Measurements from ENCODE around the gene NRL. TPM values are rescaled to one million over a fixed set of nuclear protein-coding genes. Genes with fewer than 3 reads are reported as not detected.

NRL gene
- total and polyA plus RNA-seq, 9 of the 15 experiments (the other 6 are each of a cell fraction or from before 2014, with no cell fraction given) = 0.07 to 2.7 (median 1.4) TPM; not detected in 1

DNA sequence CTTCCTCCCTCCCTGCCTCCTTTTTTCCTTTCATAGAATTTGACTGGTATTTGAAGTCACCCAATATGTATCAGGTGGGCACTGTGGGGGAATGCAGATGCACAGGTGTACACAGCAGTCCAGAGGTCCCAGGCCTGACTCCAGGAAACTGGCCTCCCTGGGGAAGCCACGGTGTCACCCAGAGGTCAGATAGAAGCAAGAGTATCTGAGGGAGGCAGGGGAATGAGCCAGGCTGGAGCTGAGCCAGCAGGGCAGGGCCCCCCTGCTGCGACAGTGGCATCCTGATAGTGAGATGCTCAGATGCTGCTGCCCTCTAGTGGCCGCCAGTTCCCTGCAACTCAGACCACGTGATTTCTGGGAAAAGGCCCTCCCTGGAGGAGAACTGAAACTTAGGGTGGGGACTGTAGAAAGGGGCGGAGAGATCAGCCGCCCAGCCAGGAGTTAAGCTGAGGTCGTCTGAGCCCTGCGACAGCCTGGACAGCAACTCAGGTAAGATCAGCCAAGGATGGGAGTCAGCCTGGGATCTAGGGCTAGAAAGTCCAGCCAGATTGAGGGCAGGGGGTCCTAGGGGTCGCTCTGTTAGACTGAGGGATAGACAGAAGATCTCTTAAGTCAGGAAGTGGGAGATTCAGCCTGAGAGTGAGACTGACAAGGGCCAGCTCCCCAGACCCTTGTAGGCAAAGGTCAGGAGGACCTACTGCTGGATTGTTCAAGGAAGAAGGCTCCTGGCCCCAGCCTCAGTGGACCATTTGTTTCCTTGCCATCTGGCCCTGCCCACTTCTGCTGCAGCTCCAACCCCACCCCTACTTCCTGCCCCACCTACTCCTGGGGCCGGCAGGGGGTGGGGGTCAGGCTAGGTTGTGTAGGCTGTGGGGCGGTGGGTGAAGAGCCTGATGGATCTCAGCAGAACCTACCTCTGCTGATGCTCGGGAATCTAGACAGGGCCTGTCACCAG, 46.4 kb upstream of the NRL start, which contains the start of gene IRF9 (continued):
- TF ChIP-seq ADNP (tag; IDR thresholded peaks at IDR 0.05) = no peak
- TF ChIP-seq ZKSCAN3 (CRISPR knock-in tag; IDR thresholded peaks at IDR 0.05) = no peak
- TF ChIP-seq NR3C1 (CRISPR knock-in tag; IDR thresholded peaks at IDR 0.05) = no peak
- no peak for TF ChIP-seq FOS (IDR thresholded peaks at IDR 0.05; ENCODE audit: extremely low read depth, insufficient read length)
- TF ChIP-seq, protein P1, sequence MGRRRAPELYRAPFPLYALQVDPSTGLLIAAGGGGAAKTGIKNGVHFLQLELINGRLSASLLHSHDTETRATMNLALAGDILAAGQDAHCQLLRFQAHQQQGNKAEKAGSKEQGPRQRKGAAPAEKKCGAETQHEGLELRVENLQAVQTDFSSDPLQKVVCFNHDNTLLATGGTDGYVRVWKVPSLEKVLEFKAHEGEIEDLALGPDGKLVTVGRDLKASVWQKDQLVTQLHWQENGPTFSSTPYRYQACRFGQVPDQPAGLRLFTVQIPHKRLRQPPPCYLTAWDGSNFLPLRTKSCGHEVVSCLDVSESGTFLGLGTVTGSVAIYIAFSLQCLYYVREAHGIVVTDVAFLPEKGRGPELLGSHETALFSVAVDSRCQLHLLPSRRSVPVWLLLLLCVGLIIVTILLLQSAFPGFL (CRISPR knock-in tag; IDR thresholded peaks at IDR 0.05) = no peak
- no peak for TF ChIP-seq SAFB2 (IDR thresholded peaks at IDR 0.05; ENCODE audit: borderline replicate concordance, low read depth, low read length, severe bottlenecking)
- peak; percentile 52; the same call in 1 of the 2 replicates for TF ChIP-seq JUND (IDR thresholded peaks at IDR 0.05; ENCODE audit: borderline replicate concordance, low read depth, low read length)
- TF ChIP-seq JUND (tag; IDR thresholded peaks at IDR 0.05; ENCODE audit: borderline replicate concordance, low read depth, low read length) = no peak; the same call in 2 of the 3 replicates
- no peak for TF ChIP-seq ZNF175 (CRISPR knock-in tag; IDR thresholded peaks at IDR 0.05; ENCODE audit: low read depth)
- TF ChIP-seq, protein P2, sequence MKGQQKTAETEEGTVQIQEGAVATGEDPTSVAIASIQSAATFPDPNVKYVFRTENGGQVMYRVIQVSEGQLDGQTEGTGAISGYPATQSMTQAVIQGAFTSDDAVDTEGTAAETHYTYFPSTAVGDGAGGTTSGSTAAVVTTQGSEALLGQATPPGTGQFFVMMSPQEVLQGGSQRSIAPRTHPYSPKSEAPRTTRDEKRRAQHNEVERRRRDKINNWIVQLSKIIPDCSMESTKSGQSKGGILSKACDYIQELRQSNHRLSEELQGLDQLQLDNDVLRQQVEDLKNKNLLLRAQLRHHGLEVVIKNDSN (CRISPR knock-in tag; IDR thresholded peaks at IDR 0.05) = peak; percentile 96
- TF ChIP-seq, protein P3, sequence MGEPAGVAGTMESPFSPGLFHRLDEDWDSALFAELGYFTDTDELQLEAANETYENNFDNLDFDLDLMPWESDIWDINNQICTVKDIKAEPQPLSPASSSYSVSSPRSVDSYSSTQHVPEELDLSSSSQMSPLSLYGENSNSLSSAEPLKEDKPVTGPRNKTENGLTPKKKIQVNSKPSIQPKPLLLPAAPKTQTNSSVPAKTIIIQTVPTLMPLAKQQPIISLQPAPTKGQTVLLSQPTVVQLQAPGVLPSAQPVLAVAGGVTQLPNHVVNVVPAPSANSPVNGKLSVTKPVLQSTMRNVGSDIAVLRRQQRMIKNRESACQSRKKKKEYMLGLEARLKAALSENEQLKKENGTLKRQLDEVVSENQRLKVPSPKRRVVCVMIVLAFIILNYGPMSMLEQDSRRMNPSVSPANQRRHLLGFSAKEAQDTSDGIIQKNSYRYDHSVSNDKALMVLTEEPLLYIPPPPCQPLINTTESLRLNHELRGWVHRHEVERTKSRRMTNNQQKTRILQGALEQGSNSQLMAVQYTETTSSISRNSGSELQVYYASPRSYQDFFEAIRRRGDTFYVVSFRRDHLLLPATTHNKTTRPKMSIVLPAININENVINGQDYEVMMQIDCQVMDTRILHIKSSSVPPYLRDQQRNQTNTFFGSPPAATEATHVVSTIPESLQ (CRISPR knock-in tag; IDR thresholded peaks at IDR 0.05) = no peak
- TF ChIP-seq, protein P4, sequence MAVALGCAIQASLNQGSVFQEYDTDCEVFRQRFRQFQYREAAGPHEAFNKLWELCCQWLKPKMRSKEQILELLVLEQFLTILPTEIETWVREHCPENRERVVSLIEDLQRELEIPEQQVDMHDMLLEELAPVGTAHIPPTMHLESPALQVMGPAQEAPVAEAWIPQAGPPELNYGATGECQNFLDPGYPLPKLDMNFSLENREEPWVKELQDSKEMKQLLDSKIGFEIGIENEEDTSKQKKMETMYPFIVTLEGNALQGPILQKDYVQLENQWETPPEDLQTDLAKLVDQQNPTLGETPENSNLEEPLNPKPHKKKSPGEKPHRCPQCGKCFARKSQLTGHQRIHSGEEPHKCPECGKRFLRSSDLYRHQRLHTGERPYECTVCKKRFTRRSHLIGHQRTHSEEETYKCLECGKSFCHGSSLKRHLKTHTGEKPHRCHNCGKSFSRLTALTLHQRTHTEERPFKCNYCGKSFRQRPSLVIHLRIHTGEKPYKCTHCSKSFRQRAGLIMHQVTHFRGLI (CRISPR knock-in tag; IDR thresholded peaks at IDR 0.05) = no peak
- TF ChIP-seq POLR2H (tag; IDR thresholded peaks at IDR 0.05; ENCODE audit: low read depth) = no peak
- peak; percentile 82; the same call in 1 of the 2 replicates for TF ChIP-seq XRCC5 (IDR thresholded peaks at IDR 0.05; ENCODE audit: low read depth, low read length)
- no peak for TF ChIP-seq ESRRB (CRISPR knock-in tag; IDR thresholded peaks at IDR 0.05; ENCODE audit: borderline replicate concordance)
- TF ChIP-seq MEF2A (IDR thresholded peaks at IDR 0.05; ENCODE audit: control insufficient read depth, low read depth, low read length) = no peak
- no peak for TF ChIP-seq BRF1 (IDR thresholded peaks at IDR 0.05; ENCODE audit: borderline replicate concordance, extremely low read depth, insufficient read length)
- TF ChIP-seq, protein P5, sequence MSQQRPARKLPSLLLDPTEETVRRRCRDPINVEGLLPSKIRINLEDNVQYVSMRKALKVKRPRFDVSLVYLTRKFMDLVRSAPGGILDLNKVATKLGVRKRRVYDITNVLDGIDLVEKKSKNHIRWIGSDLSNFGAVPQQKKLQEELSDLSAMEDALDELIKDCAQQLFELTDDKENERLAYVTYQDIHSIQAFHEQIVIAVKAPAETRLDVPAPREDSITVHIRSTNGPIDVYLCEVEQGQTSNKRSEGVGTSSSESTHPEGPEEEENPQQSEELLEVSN (IDR thresholded peaks at IDR 0.05; ENCODE audit: borderline replicate concordance in 1 of 2, extremely low read depth in 1 of 2, insufficient read depth in 1 of 2, insufficient read length in 1 of 2, low read depth in 1 of 2, low read length in 1 of 2, poor library complexity in 1 of 2, severe bottlenecking in 1 of 2) = no peak
- peak in 1 of 2 experiments; percentile 72; a peak in 1 of 4 replicates for TF ChIP-seq KDM4B (IDR thresholded peaks at IDR 0.05; ENCODE audit: borderline replicate concordance in 2 of 2, low read depth in 1 of 2)
